HepG2 (cell line): ENCODE results near the gene DDHD1. TPM values are rescaled to one million over a fixed set of nuclear protein-coding genes. Genes with fewer than 3 reads are reported as not detected.

ENCODE experiments used
- ATAC-seq: fragments of 200-7000 bp; cut with Tn5 transposase; 3 replicates; pipeline ENCODE4 v1.9.1; 2020; ENCODE audit warnings: mild to moderate bottlenecking, moderate library complexity
- BruUV-seq: library from RNA; stranded (reverse); fragments of 400-500 nt; replicated peaks from 2 replicates; lab custom pipeline; 2021; lab: Mats Ljungman, UMichigan
- CTCF ChIA-PET: fragments of 300-600 bp; formaldehyde crosslinking; extraction: SDS; loops from one replicate; lab custom pipeline; 2021; ENCODE audit warnings: low total read pairs, inconsistent platforms, low intra/inter-chr PET ratio; lab: Yijun Ruan, JAX
- POLR2A ChIA-PET: fragments of 350-600 bp; sonication (Branson Sonifier 250); formaldehyde crosslinking; loops from one replicate; lab custom pipeline; 2020; ENCODE audit warnings: antibody characterized with exemption, inconsistent platforms; lab: Yijun Ruan, JAX
- DNase-seq: peaks from one replicate; pipeline ENCODE4 v3.0.0-alpha.2; 2015; ENCODE audit warnings: low spot score
- FAIRE-seq: peaks from 3 replicates; lab custom pipeline; 2011; peaks lifted over from hg19 to GRCh38; lab: Jason Lieb, UNC
- H2AFZ ChIP-seq: one replicate; pipeline ENCODE4 v1.6.1; 2011; ENCODE audit warnings: low read length, inconsistent platforms
- H3K27ac ChIP-seq: fragments of 300-600 bp; 3 replicates; pipeline ENCODE4 v1.8.0; 2011; ENCODE audit warnings: mixed run types, mild to moderate bottlenecking, mixed read lengths, low read length, inconsistent platforms; ENCODE audit not compliant: insufficient read depth; ENCODE audit errors: extremely low read length
- H3K27me3 ChIP-seq, 2 experiments: fragments of 200-600 bp in 1 of 2; 2 replicates in 1 of 2; 3 replicates in 1 of 2; pipeline versions ENCODE4 v1.6.0 to v1.8.0; 2011; ENCODE audit warnings: low read length in 2 of 2, mild to moderate bottlenecking in 2 of 2, moderate library complexity in 2 of 2, inconsistent platforms in 1 of 2; ENCODE audit not compliant: insufficient read depth in 2 of 2, control insufficient read depth in 1 of 2
- H3K36me3 ChIP-seq, 2 experiments: fragments of 200-600 bp in 1 of 2; replicated peaks in 1 of 2; 2 replicates in 1 of 2; 3 replicates in 1 of 2; pipeline versions ENCODE4 v1.5.1 to v1.8.0; 2011; ENCODE audit warnings: low read length in 2 of 2, inconsistent platforms in 1 of 2; ENCODE audit not compliant: insufficient read depth in 2 of 2, control insufficient read depth in 1 of 2
- H3K4me1 ChIP-seq: 2 replicates; pipeline ENCODE4 v1.5.1; 2012; ENCODE audit warnings: low read length, inconsistent platforms; ENCODE audit not compliant: insufficient read depth
- H3K4me2 ChIP-seq: 2 replicates; pipeline ENCODE4 v1.6.0; 2011; ENCODE audit warnings: low read depth, low read length, inconsistent platforms
- H3K4me3 ChIP-seq, 3 experiments: fragments of 200-600 bp in 1 of 3; sonication (generic), shearing (Covaris generic) in 1 of 3; replicated peaks in 1 of 3; 2 replicates each; pipeline ENCODE4 v1.5.1; 2011 to 2016; ENCODE audit warnings: low read length in 3 of 3, inconsistent platforms in 2 of 3, low read depth in 2 of 3, mild to moderate bottlenecking in 2 of 3, control low read depth in 1 of 3, mixed read lengths in 1 of 3; ENCODE audit not compliant: insufficient read depth in 1 of 3
- H3K79me2 ChIP-seq: one replicate; pipeline ENCODE4 v1.6.1; 2011; ENCODE audit warnings: low read length, inconsistent platforms; ENCODE audit not compliant: insufficient read depth
- H3K9ac ChIP-seq: 2 replicates; pipeline ENCODE4 v1.6.0; 2011; ENCODE audit warnings: mild to moderate bottlenecking, low read depth, low read length, inconsistent platforms; ENCODE audit not compliant: insufficient read depth
- H3K9me3 ChIP-seq: 2 replicates; pipeline ENCODE4 v1.5.1; 2012; ENCODE audit warnings: mild to moderate bottlenecking, low read length
- H4K20me1 ChIP-seq: 2 replicates; pipeline ENCODE4 v1.6.0; 2011; ENCODE audit warnings: inconsistent platforms, mild to moderate bottlenecking, low read length, moderate library complexity; ENCODE audit not compliant: insufficient read depth
- DR1 ChIP-seq: sonication (generic); formaldehyde crosslinking; IDR thresholded peaks from 2 replicates; pipeline ENCODE4 v1.8.0; 2021; ENCODE audit warnings: mild to moderate bottlenecking, missing genetic modification reagents, inconsistent platforms
- FOSL2 ChIP-seq: sonication (generic); formaldehyde crosslinking; IDR thresholded peaks from 2 replicates; pipeline ENCODE4 v1.4.0; 2020; ENCODE audit warnings: missing genetic modification reagents
- GATAD2A ChIP-seq: IDR thresholded peaks from 2 replicates; pipeline ENCODE4 v1.6.1; 2016
- HMGXB3 ChIP-seq: sonication (generic); formaldehyde crosslinking; IDR thresholded peaks from 2 replicates; pipeline ENCODE4 v1.4.0; 2020; ENCODE audit warnings: missing genetic modification reagents, borderline replicate concordance
- MAFK ChIP-seq, 2 experiments: IDR thresholded peaks in 1 of 2; conservative IDR thresholded peaks in 1 of 2; 2 replicates each; pipeline ENCODE4 v1.6.1; 2011; ENCODE audit warnings: improper control_type of control experiment in 2 of 2, low read length in 2 of 2
- MBNL3 ChIP-seq: fragments of 250-450 bp; sonication (Bioruptor Pico); conservative IDR thresholded peaks from 2 replicates; pipeline ENCODE4 v1.8.0; 2022; ENCODE audit warnings: mild to moderate bottlenecking, inconsistent platforms
- MXD3 ChIP-seq: IDR thresholded peaks from 2 replicates; pipeline ENCODE4 v1.6.1; 2016; ENCODE audit warnings: mild to moderate bottlenecking, missing biosample characterization, missing genetic modification reagents
- NONO ChIP-seq, 2 experiments: fragments of 450-650 bp in 1 of 2; sonication (generic) in 1 of 2; formaldehyde crosslinking in 1 of 2; IDR thresholded peaks in 1 of 2; conservative IDR thresholded peaks in 1 of 2; 2 replicates each; pipeline versions ENCODE4 v1.6.1 to v1.8.0; 2017 to 2022; ENCODE audit warnings: mild to moderate bottlenecking in 1 of 2, missing genetic modification reagents in 1 of 2, moderate library complexity in 1 of 2
- RFXANK ChIP-seq: IDR thresholded peaks from 2 replicates; pipeline ENCODE4 v1.6.1; 2016
- SP5 ChIP-seq: IDR thresholded peaks from 2 replicates; pipeline ENCODE4 v1.6.1; 2016; ENCODE audit warnings: low read depth, borderline replicate concordance
- TEAD3 ChIP-seq: optimal IDR thresholded peaks from 2 replicates; pipeline ENCODE3; 2016; ENCODE audit warnings: borderline replicate concordance
- TOE1 ChIP-seq: sonication (generic); formaldehyde crosslinking; IDR thresholded peaks from 2 replicates; pipeline ENCODE4 v1.4.0; 2020; ENCODE audit warnings: mild to moderate bottlenecking, missing genetic modification reagents
- ZBTB10 ChIP-seq: sonication (generic); formaldehyde crosslinking; IDR thresholded peaks from 2 replicates; pipeline ENCODE4 v1.4.0; 2020; ENCODE audit warnings: missing genetic modification reagents, borderline replicate concordance
- ZBTB21 ChIP-seq: sonication (generic); formaldehyde crosslinking; IDR thresholded peaks from 2 replicates; pipeline ENCODE4 v1.4.0; 2020; ENCODE audit warnings: missing genetic modification reagents
- ZNF234 ChIP-seq: sonication (generic); formaldehyde crosslinking; conservative IDR thresholded peaks from 2 replicates; pipeline ENCODE4 v1.5.1; 2020; ENCODE audit warnings: mild to moderate bottlenecking, missing genetic modification reagents
- ZNF556 ChIP-seq: sonication (generic); formaldehyde crosslinking; IDR thresholded peaks from 2 replicates; pipeline ENCODE4 v1.4.0; 2020; ENCODE audit warnings: mild to moderate bottlenecking, missing genetic modification reagents, borderline replicate concordance
- ZNF780A ChIP-seq: sonication (generic); formaldehyde crosslinking; IDR thresholded peaks from 2 replicates; pipeline ENCODE4 v1.8.0; 2022; ENCODE audit warnings: mild to moderate bottlenecking, missing genetic modification reagents, moderate library complexity
- ZNF878 ChIP-seq: sonication (generic); formaldehyde crosslinking; IDR thresholded peaks from 2 replicates; pipeline ENCODE4 v1.8.1; 2023; ENCODE audit warnings: mild to moderate bottlenecking, missing genetic modification reagents, moderate library complexity
- ZNF883 ChIP-seq: sonication (generic); formaldehyde crosslinking; IDR thresholded peaks from 2 replicates; pipeline ENCODE4 v1.5.1; 2020; ENCODE audit warnings: mild to moderate bottlenecking, missing genetic modification reagents; ENCODE audit errors: not compliant biosample characterization
- WGBS: methylation state at CpG from one replicate; pipeline ENCODE4 v1.1.6; 2017; ENCODE audit warnings: low lambda C conversion rate; 5-methylcytosine and 5-hydroxymethylcytosine counted together
- in situ Hi-C: cut with HindIII; loops from 2 replicates; pipeline ENCODE4 v1.10.0; 2017; ENCODE audit warnings: low pct_unique_long_range_greater_than_20kb; ENCODE audit not compliant: extremely low pct_ligation_motif_present
- intact Hi-C: fragments of 100-400 bp; cut with micrococcal nuclease; formaldehyde crosslinking; loops from one replicate; pipeline ENCODE4 v1.10.0; 2022; ENCODE audit not compliant: unreplicated experiment
- polyA plus RNA-seq, 8 experiments: library from polyadenylated mRNA; depleted of rRNA in 3 of 8; stranded (reverse) in 7 of 8; unstranded in 1 of 8; fragments of >200 nt; fragmentation: Illumina TruSeq in 4 of 8; extraction: Trizol in 4 of 8; gene quantifications; 2 replicates each; pipeline versions ENCODE4 v1.2.1 to v1.2.3, GENCODE V29; 2011 to 2016; ENCODE audit warnings: low read depth in 4 of 8, missing spikeins in 1 of 8, mixed read lengths in 1 of 8; ENCODE audit not compliant: insufficient read depth in 1 of 8
- total RNA-seq, 5 experiments: library from RNA; depleted of rRNA; stranded (reverse); fragments of >200 nt; fragmentation: Illumina TruSeq; extraction: Trizol; gene quantifications; 2 replicates each; pipeline ENCODE4 v1.2.3, GENCODE V29; 2016; ENCODE audit warnings: low read depth in 1 of 5

DDHD1 gene
- total and polyA plus RNA-seq, 2 of the 13 experiments (the other 11 are each of a cell fraction or from before 2014, with no cell fraction given): 4.6 to 8.3 TPM

DNA sequence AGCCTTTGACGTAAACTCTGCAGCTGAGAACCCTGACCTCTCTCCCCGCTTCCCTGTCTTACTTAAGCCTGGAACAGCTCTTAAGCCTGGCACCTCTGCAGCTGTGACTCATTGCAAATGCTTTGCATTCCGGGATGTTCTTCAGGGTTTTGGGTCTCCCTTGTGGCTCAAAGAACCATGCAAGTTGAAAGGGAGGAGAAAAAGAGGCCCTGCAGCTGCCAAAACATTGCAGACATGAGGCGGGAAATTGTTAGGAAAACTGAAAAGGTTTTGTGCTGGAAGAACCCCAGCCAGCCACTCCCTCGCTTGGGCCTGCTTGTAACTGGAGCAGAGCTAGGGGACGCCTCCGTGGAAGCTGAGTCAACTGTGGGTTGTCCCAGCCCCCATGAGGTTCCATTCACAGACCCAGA lies 142.1 kb downstream of the DDHD1 start:
- WGBS: 7% methylated on average over 5 of the region's 7 CpGs
- H3K27me3 ChIP-seq: no peaks in the 10 kb centered on the region; a peak in 1 of 5 replicates
- no peak overlapping the region for H2AFZ ChIP-seq
- peak overlapping the region in 1 of 3 experiments; percentile 28; a peak in 1 of 6 replicates for H3K4me3 ChIP-seq
- ChIA-PET CTCF (no interaction called here), POLR2A (no interaction called here)
- H3K9me3 ChIP-seq: no peaks in the 10 kb centered on the region
- peak overlapping the region; percentile 59 for H3K4me2 ChIP-seq
- FAIRE-seq (no peak), ATAC-seq (peak; percentile 89), DNase-seq (peak; percentile 53)
- H3K36me3 ChIP-seq: no peaks in the 10 kb centered on the region
- H3K9ac ChIP-seq: no peak overlapping the region
- BruUV-seq: no TSS peak
- no peaks in the 10 kb centered on the region for H3K79me2 ChIP-seq
- in situ Hi-C loops (no loop called here), intact Hi-C loops (no loop called here)
- peaks cover 19% of the 10 kb centered on the region for H3K4me1 ChIP-seq
- H4K20me1 ChIP-seq: no peaks in the 10 kb centered on the region
- no peak overlapping the region for H3K27ac ChIP-seq
- TF ChIP-seq DR1 (CRISPR knock-in tag) (no peak), ZNF556 (CRISPR knock-in tag) (no peak), MBNL3 (CRISPR knock-in tag) (no peak), ZNF883 (CRISPR knock-in tag) (no peak), HMGXB3 (no peak), ZBTB10 (CRISPR knock-in tag) (no peak), RFXANK (CRISPR knock-in tag) (no peak), NONO (IDR thresholded peaks at IDR 0.05) (no peak), NONO (CRISPR knock-in tag; conservative IDR thresholded peaks at IDR 0.05) (no peak), ZNF780A (CRISPR knock-in tag) (no peak), ZNF234 (CRISPR knock-in tag) (no peak), TEAD3 (CRISPR knock-in tag) (peak; percentile 93), TOE1 (CRISPR knock-in tag) (no peak), ZBTB21 (CRISPR knock-in tag) (0 out of 2 replicates have a peak, but pooled peaks have one; percentile 30), ZNF878 (no peak), MXD3 (CRISPR knock-in tag) (no peak), FOSL2 (peak; percentile 89), SP5 (CRISPR knock-in tag) (no peak), MAFK (conservative IDR thresholded peaks at IDR 0.05 in 1 of 2, IDR thresholded peaks at IDR 0.05 in 1 of 2; ENCODE audit: low read length in 2 of 2) (peak in 1 of 2 experiments; percentile 55; a peak in 2 of 4 replicates), GATAD2A (CRISPR knock-in tag) (peak; percentile 50; the same call in 1 of the 2 replicates)
